Measurements from ENCODE around the gene LY9.

- TF ChIP-seq CTCF (IDR thresholded peaks at IDR 0.05) (no peak), ZFX (IDR thresholded peaks at IDR 0.05; ENCODE audit: borderline replicate concordance) (no peak)
Measured at GRCh38 chr1:160755461-160755860, 40.5 kb upstream of the LY9 start.
